ENCODE data around the gene SOX6.
A peak's percentile ranks its signal among the peaks of the same experiment; 100 is the strongest.
"Not testable (repeated sequence)": the region's sequence is repeated elsewhere in the genome, so short reads cannot be mapped to it uniquely, and the experiment has no call there.

The SOX6 gene

GRCh38 chr11:16149476-16149875 is 206.9 kb downstream of the SOX6 start:
- H3K36me3 Mint-ChIP-seq (ENCODE audit: low read depth), result peaks cover 24% of the 10 kb centered on the region
- peaks cover 46% of the 10 kb centered on the region for H3K4me1 Mint-ChIP-seq
- TF ChIP-seq CTCF (IDR thresholded peaks at IDR 0.05), result no peak
- peak overlapping the region; percentile 87 for H3K27ac Mint-ChIP-seq
- peaks cover 24% of the 10 kb centered on the region for H3K9me3 Mint-ChIP-seq
- H3K4me3 Mint-ChIP-seq, result no peak overlapping the region
- no peaks in the 10 kb centered on the region for H3K27me3 Mint-ChIP-seq (ENCODE audit: low read depth, poor library complexity)
- no peak for DNase-seq

GRCh38 chr11:16148301-16148931 is 207.9 kb downstream of the SOX6 start:
- peaks cover 34% of the 10 kb centered on the region for H3K9me3 Mint-ChIP-seq
- peak overlapping the region; percentile 87 for H3K27ac Mint-ChIP-seq
- peaks cover 31% of the 10 kb centered on the region for H3K36me3 Mint-ChIP-seq (ENCODE audit: low read depth)
- no peak for TF ChIP-seq CTCF (IDR thresholded peaks at IDR 0.05)
- peak; percentile 39 for DNase-seq
- H3K4me3 Mint-ChIP-seq, result peak overlapping the region; percentile 56
- peaks cover 46% of the 10 kb centered on the region for H3K4me1 Mint-ChIP-seq
- H3K27me3 Mint-ChIP-seq (ENCODE audit: low read depth, poor library complexity), result no peaks in the 10 kb centered on the region

- peaks cover 46% of the 10 kb centered on the region for H3K9me3 Mint-ChIP-seq
- H3K4me1 Mint-ChIP-seq, result peaks cover 46% of the 10 kb centered on the region
- not testable (repeated sequence) for H3K4me3 Mint-ChIP-seq; H3K27me3 Mint-ChIP-seq (ENCODE audit: low read depth, poor library complexity); DNase-seq
- H3K36me3 Mint-ChIP-seq (ENCODE audit: low read depth), result peaks cover 36% of the 10 kb centered on the region
- peak overlapping the region; percentile 58 for H3K27ac Mint-ChIP-seq
These were observed 209.4 kb downstream of the SOX6 start for GRCh38 chr11:16146980-16147379.

GRCh38 chr11:16141614-16142013 is 214.7 kb downstream of the SOX6 start:
- H3K4me1 Mint-ChIP-seq; H3K27ac Mint-ChIP-seq; DNase-seq; H3K27me3 Mint-ChIP-seq (ENCODE audit: low read depth, poor library complexity); H3K4me3 Mint-ChIP-seq: not testable (repeated sequence)
- Mint-ChIP-seq H3K36me3 (ENCODE audit: low read depth) (peaks cover 48% of the 10 kb centered on the region), H3K9me3 (peaks cover 63% of the 10 kb centered on the region)

GRCh38 chr11:16141162-16141561 is 215.2 kb downstream of the SOX6 start:
- Mint-ChIP-seq H3K36me3 (ENCODE audit: low read depth) (peaks cover 48% of the 10 kb centered on the region), H3K9me3 (peaks cover 68% of the 10 kb centered on the region)
- H3K27ac Mint-ChIP-seq; H3K4me3 Mint-ChIP-seq; H3K4me1 Mint-ChIP-seq; H3K27me3 Mint-ChIP-seq (ENCODE audit: low read depth, poor library complexity); DNase-seq: not testable (repeated sequence)

- no peak for DNase-seq
- TF ChIP-seq CTCF (IDR thresholded peaks at IDR 0.05), result no peak
- Mint-ChIP-seq H3K27me3 (ENCODE audit: low read depth, poor library complexity) (no peaks in the 10 kb centered on the region), H3K9me3 (peaks cover 54% of the 10 kb centered on the region), H3K4me1 (peaks cover 7% of the 10 kb centered on the region), H3K4me3 (no peak overlapping the region), H3K36me3 (ENCODE audit: low read depth) (peaks cover 36% of the 10 kb centered on the region), H3K27ac (peak overlapping the region; percentile 61)
These were observed 219.5 kb downstream of the SOX6 start for GRCh38 chr11:16136792-16137390.

GRCh38 chr11:16133867-16134266 is 222.5 kb downstream of the SOX6 start:
- no peak for TF ChIP-seq CTCF (IDR thresholded peaks at IDR 0.05)
- Mint-ChIP-seq H3K4me1 (peaks cover 7% of the 10 kb centered on the region), H3K9me3 (peaks cover 39% of the 10 kb centered on the region), H3K4me3 (no peak overlapping the region), H3K27me3 (ENCODE audit: low read depth, poor library complexity) (no peaks in the 10 kb centered on the region), H3K36me3 (ENCODE audit: low read depth) (peaks cover 25% of the 10 kb centered on the region), H3K27ac (no peak overlapping the region)
- no peak for DNase-seq

All from nephron progenitor cell (in vitro differentiated cells).